ENCODE results near the gene ARSA. TPM values are rescaled to one million over a fixed set of nuclear protein-coding genes. Genes with fewer than 3 reads are reported as not detected.

Gene ARSA
- total RNA-seq, 2 experiments from 2014 or later = 49.6 to 68.2 TPM

- ATAC-seq (peak; percentile 94), DNase-seq (peak; percentile 99)
- Mint-ChIP-seq H3K4me1 (peaks cover 25% of the 10 kb centered on the region), H3K27me3 (no peaks in the 10 kb centered on the region), H3K36me3 (peaks cover 13% of the 10 kb centered on the region), H3K9me3 (ENCODE audit: low read depth) (no peaks in the 10 kb centered on the region), H3K4me3 (peak within 1 kb of the TSS; percentile 89), H3K27ac (peak within 1 kb of the TSS; percentile 88)
- CTCF ChIA-PET = interaction anchor here (1.1 to 3.2 kb wide), 5 partner anchors 16 to 57 kb away, joined by 3 to 27 read pairs (median 7); partner anchors contain the start of genes SCO2, SYCE3 and TYMP
Measured at GRCh38 chr22:50582493-50583293, 45.3 kb downstream of the ARSA start, which contains the start of gene CHKB. TSS of gene CHKB (minus strand) at chr22:50582849. CDS start at chr22:50582781, 68 bp downstream.

GRCh38 chr22:50581950-50582492 lies 45.9 kb downstream of the ARSA start:
- no peak for ATAC-seq
- peaks cover 15% of the 10 kb centered on the region for H3K36me3 Mint-ChIP-seq
- DNase-seq = peak; percentile 63
- H3K4me1 Mint-ChIP-seq = peaks cover 31% of the 10 kb centered on the region
- peak overlapping the region; percentile 88 for H3K27ac Mint-ChIP-seq
- peak overlapping the region; percentile 89 for H3K4me3 Mint-ChIP-seq
- no peaks in the 10 kb centered on the region for H3K9me3 Mint-ChIP-seq (ENCODE audit: low read depth)
- no peaks in the 10 kb centered on the region for H3K27me3 Mint-ChIP-seq
- CTCF ChIA-PET = interaction anchor here (0.7 to 3.2 kb wide), 6 partner anchors 16 to 56 kb away, joined by 3 to 27 read pairs (median 5); partner anchors contain the start of genes SCO2 and SYCE3

DNA sequence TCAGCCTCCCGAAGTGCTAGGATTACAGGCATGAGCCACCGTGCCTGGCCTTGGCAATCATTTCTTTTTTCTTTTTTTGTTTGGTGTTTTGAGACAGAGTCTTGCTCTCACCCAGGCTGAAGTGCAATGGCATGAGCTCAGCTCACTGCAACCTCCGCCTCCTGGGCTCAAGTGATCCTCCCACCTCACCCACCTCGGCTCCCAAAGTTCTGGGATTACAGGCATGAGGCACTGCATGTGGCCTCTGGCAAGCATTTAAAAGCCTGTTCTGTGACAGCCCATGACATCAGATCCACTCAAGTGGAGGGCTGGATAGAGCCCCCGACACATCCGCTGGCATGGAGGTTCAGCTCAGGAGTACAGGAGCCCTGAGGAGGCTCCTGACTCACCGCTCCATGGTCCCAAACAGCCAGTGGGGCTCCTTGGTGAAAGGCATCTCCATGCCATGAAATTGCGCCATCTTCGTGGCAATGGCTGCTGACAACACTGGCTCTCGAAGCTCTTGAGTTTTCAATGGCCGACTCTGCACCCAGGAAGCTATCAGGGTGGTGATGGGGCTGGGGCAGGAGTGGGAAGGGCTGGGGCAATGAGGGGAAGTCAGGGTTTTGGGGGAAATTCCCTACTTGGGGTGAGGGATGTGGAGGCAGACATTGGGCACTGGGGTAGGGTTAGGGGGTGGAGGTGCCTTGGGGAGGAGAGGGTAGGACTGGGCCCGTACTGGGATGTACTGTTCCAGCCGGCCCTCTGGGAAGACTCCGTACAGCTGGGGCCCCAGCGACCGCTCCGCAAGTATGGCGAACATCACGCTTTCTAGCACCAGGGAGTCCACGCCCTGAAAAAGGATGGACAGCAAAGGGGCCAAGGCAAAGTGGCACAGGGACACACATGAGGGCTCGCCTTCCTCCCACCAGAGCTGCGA lies 46.7 kb downstream of the ARSA start:
- Mint-ChIP-seq H3K27ac (peak overlapping the region; percentile 86), H3K9me3 (ENCODE audit: low read depth) (no peaks in the 10 kb centered on the region), H3K4me1 (peaks cover 31% of the 10 kb centered on the region), H3K36me3 (peaks cover 15% of the 10 kb centered on the region), H3K4me3 (peak overlapping the region; percentile 89), H3K27me3 (no peaks in the 10 kb centered on the region)
- no peak for ATAC-seq
- no peak for DNase-seq
- CTCF ChIA-PET = interaction anchor here (0.7 to 3.2 kb wide), 4 partner anchors 16 to 55 kb away, joined by 3 to 27 read pairs (median 8); partner anchors contain the start of gene SYCE3

DNA sequence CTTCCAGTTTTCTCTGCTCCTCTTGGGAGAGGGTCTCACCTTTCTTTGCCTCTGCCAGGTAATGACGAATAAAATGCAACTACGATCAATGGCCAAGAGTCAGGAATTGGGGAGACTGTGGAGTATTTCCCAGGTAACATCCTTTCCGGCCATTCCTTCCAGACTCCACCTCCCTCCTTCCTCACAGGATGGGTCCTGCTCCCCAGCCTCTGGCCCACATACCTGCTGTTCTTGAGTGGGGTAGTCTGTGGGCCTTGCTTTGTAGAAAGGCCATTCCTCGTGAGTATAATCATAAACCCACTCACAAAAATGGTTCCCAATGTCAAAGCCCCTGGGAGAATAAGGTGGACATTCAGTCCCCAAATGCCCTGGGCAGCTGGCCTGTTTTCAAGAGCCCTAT lies 48.2 kb downstream of the ARSA start:
- ATAC-seq (no peak), DNase-seq (no peak)
- H3K4me3 Mint-ChIP-seq = no peak overlapping the region
- H3K27me3 Mint-ChIP-seq = no peaks in the 10 kb centered on the region
- peaks cover 31% of the 10 kb centered on the region for H3K4me1 Mint-ChIP-seq
- H3K9me3 Mint-ChIP-seq (ENCODE audit: low read depth) = no peaks in the 10 kb centered on the region
- H3K36me3 Mint-ChIP-seq = peaks cover 15% of the 10 kb centered on the region
- CTCF ChIA-PET = interaction anchor here (1.3 kb wide), 1 partner anchor 17 kb away, joined by 4 read pairs; no protein-coding TSS in a partner anchor
- no peak overlapping the region for H3K27ac Mint-ChIP-seq

DNA sequence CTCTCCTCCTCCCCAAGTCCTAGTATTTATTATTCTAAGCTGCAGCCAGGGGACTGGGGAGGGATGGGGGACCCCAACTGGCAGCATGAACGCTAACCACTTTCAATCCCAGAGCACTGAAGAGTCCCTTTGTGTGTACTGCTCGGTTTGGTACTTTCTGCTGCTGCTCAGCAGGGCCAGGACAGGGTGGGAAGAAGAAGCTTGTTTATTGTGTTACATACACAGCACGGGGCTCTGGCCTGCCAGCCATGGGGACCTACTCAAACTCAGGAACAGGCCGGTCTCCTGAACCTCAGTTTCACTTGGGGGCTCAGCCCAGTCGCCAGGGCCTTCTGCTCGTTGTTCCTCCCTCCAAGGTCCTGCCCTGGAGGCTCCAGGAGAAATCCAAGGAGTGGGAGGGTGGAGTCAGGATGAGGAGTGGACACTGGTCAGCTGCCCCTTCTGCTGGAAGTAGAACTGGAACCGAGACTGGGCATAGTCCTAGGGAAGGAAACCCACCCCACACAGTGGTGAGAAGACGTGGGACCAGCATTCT lies 49.1 kb downstream of the ARSA start:
- peaks cover 17% of the 10 kb centered on the region for H3K36me3 Mint-ChIP-seq
- CTCF ChIA-PET = interaction anchor here (1.0 to 1.3 kb wide), 3 partner anchors 16 to 30 kb away, joined by 4 read pairs; partner anchors contain the start of gene SYCE3
- H3K27ac Mint-ChIP-seq = no peak overlapping the region

DNA sequence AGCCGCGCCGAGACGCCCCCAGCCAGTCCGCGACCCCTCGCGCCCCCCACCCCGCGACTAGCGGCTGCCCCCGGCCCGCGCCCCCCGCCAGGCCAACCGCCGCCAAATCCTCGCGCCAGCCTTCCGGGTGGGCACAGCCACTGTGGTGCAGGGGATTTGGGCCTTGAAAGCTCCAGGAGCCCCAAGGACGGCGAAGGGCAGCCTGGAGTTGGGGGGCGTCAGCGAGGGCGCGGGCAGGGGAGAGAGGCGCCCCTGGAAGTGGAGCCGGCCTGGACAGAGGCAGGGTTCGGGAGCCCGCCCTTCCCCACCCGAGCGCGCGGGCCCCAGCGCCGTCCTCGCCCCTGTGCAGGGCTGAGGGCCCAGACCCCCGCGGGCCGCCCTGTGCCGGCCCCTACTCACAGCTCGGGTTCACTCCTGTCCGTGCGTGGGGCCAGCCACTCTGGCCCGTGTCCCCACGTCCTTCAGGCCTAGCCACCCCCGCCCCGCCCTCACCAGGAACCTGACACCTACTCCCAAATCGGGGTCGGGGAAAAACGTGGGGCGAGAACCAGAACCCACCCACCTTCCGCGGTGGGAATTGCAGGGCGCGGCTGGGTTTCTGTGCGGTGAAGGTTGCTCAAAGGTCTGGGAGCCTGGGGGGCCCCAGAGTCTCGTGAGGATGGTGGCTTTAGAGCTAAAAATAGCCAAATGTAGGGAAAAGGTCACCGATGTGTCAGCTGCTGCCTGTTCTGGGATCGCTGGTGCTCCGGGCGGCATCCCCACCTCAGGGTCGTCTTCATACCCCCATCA lies 49.8 kb downstream of the ARSA start, which contains the start of gene CPT1B:
TSS of gene CPT1B (minus strand) at position 441 of the 789 bp plus-strand sequence. CDS start 512 bp downstream, outside the sequence.
- Mint-ChIP-seq H3K9me3 (ENCODE audit: low read depth) (no peaks in the 10 kb centered on the region), H3K4me3 (no peak within 1 kb of the TSS), H3K27ac (no peak within 1 kb of the TSS), H3K27me3 (no peaks in the 10 kb centered on the region), H3K36me3 (peaks cover 17% of the 10 kb centered on the region), H3K4me1 (peaks cover 23% of the 10 kb centered on the region)
- CTCF ChIA-PET = interaction anchor here (1.0 to 1.1 kb wide), 2 partner anchors 15 to 30 kb away, joined by 4 read pairs; partner anchors contain the start of gene SYCE3
- ATAC-seq (no peak), DNase-seq (no peak)

More for the DNA sequence above, 49.1 kb downstream of the ARSA start:
- H3K4me3 Mint-ChIP-seq = no peak overlapping the region
- H3K27me3 Mint-ChIP-seq = no peaks in the 10 kb centered on the region
- no peak for ATAC-seq
- H3K4me1 Mint-ChIP-seq = peaks cover 30% of the 10 kb centered on the region
- no peak for DNase-seq
- no peaks in the 10 kb centered on the region for H3K9me3 Mint-ChIP-seq (ENCODE audit: low read depth)

GRCh38 chr22:50577697-50577986 lies 50.3 kb downstream of the ARSA start:
- CTCF ChIA-PET = interaction anchor here (1.0 to 3.6 kb wide), 2 partner anchors 15 kb away, joined by 4 to 24 read pairs; partner anchors contain the start of gene SYCE3
- Mint-ChIP-seq H3K36me3 (peaks cover 17% of the 10 kb centered on the region), H3K4me1 (peaks cover 23% of the 10 kb centered on the region), H3K9me3 (ENCODE audit: low read depth) (no peaks in the 10 kb centered on the region), H3K27ac (no peak overlapping the region), H3K4me3 (no peak overlapping the region), H3K27me3 (no peaks in the 10 kb centered on the region)
- DNase-seq = no peak
- ATAC-seq = no peak

DNA sequence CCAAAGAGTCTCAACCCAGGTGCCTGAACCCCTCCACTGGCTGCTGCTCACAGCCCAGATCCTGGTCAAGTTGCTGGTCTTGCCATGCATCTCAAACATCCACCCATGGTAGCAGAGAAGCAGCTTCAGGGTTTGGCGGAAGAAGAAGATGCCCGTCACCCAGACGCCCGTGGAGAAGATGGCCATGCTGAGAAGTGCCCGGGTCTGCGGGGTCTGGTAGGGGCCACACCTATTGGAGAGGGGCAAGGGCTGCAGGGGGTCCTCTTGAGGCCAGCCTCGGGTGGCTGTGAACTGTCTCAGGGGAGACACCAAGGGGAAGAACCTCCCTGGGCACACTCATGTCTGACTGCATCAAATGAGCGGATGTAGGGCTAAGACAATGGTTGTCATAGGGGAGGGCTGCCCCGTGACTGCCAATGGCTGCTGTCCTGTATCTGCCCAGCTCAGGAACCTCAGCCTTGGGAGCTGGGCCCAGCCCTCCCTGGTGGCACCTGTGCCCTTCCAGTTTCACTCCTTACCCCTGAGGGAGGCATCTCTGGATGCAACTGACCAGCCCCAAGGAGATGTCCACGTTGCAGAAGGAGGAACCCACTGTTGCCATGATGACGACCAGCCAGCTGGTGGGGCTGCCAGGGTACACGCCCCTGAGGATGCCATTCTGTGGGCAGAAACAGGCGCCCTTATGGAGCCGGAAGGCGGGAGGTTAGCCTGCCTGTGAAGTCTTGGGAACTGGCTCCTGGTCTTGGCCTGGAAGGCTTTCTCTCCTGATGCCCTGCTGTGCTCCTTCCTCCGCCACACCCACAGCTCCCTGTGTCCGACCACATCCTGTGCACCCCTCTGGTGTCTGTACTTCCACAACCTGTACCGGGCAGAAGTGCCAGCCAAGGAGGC lies 50.9 kb downstream of the ARSA start:
- peaks cover 23% of the 10 kb centered on the region for H3K4me1 Mint-ChIP-seq
- CTCF ChIA-PET = interaction anchor here (3.0 to 3.6 kb wide), 2 partner anchors 14 to 44 kb away, joined by 10 to 24 read pairs; partner anchors contain the start of gene SYCE3
- H3K36me3 Mint-ChIP-seq = peaks cover 19% of the 10 kb centered on the region
- no peak for DNase-seq
- no peak for ATAC-seq
- no peak overlapping the region for H3K27ac Mint-ChIP-seq
- H3K9me3 Mint-ChIP-seq (ENCODE audit: low read depth) = no peaks in the 10 kb centered on the region
- H3K27me3 Mint-ChIP-seq = no peaks in the 10 kb centered on the region
- H3K4me3 Mint-ChIP-seq = no peak overlapping the region

DNA sequence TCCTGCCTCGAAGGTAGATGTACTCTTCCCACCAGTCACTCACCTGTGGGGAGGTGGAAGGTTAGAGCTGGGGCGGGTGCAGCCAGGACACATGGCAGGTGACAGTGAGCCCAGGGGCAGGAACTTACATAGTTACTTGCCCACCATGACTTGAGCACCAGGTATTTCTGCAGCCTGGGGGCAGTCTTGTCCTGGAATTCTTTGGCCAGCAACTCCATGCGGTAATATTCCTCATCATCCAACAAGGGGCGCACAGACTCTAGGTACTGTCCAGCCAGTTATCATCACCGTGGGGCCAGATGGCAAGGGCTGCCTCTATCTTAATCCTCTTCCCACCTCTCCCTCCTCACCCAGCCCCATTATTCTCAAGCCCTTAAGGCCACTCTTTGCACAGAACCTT lies 51.9 kb downstream of the ARSA start:
- Mint-ChIP-seq H3K36me3 (peaks cover 21% of the 10 kb centered on the region), H3K27me3 (no peaks in the 10 kb centered on the region), H3K4me3 (no peak overlapping the region), H3K9me3 (ENCODE audit: low read depth) (no peaks in the 10 kb centered on the region), H3K4me1 (peaks cover 14% of the 10 kb centered on the region), H3K27ac (no peak overlapping the region)
- DNase-seq (no peak), ATAC-seq (no peak)
- CTCF ChIA-PET = interaction anchor here (1.2 to 3.6 kb wide), 3 partner anchors 10 to 45 kb away, joined by 3 to 24 read pairs (median 10); partner anchors contain the start of gene SYCE3

DNA sequence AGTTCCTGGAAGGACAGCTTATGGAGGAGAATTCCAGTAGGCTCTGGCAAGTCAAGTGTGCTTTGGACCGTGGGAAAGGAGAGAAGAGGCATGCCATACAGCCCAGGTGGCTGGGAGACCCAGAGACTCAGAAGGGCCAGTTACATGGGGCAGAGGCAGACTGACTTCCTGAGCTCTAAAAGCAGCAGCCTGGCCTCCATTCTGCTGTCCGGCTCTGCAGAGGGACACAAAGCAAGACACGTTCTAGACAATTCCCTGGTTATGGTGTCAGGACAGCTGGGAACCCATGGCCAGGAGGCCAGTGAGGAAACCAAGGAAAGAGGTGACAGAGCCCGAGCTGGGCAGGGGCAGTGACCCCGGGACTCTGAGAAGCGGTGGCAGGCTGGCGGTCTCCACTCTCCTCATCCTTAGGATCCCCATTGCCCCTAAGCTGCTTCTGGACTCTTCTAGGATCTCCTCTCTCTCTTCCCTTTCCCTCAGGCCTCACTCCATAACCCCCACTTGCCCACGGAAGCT lies 52.5 kb downstream of the ARSA start:
- H3K27me3 Mint-ChIP-seq = no peaks in the 10 kb centered on the region
- peaks cover 10% of the 10 kb centered on the region for H3K4me1 Mint-ChIP-seq
- DNase-seq (no peak), ATAC-seq (no peak)
- peaks cover 22% of the 10 kb centered on the region for H3K36me3 Mint-ChIP-seq
- H3K9me3 Mint-ChIP-seq (ENCODE audit: low read depth) = no peaks in the 10 kb centered on the region
- peak overlapping the region; percentile 20 for H3K27ac Mint-ChIP-seq
- CTCF ChIA-PET = interaction anchor here (1.2 to 3.6 kb wide), 4 partner anchors 9 to 45 kb away, joined by 3 to 24 read pairs (median 6); partner anchors contain the start of gene SYCE3
- H3K4me3 Mint-ChIP-seq = no peak overlapping the region

Measured in activated CD8-positive, alpha-beta memory T cell treated with anti-CD3 and anti-CD28 coated beads, Interleukin-2, amount 10 ng/mL, durations not matched to agents 7 days and 5 days (primary cell).